H9 (cell line): Measurements from ENCODE around the gene SPAG4. TPM values are rescaled to one million over a fixed set of nuclear protein-coding genes. Genes with fewer than 3 reads are reported as not detected.
A peak's percentile ranks its signal among the peaks of the same experiment; 100 is the strongest.

Experiments used
- DNase-seq: peaks from one replicate; pipeline ENCODE4 v3.0.0-alpha.2; 2017
- H2AFZ ChIP-seq: one replicate; pipeline ENCODE4 v1.6.1; 2013; ENCODE audit warnings: mild to moderate bottlenecking, low read length, control low read depth, moderate library complexity
- H2AK5ac ChIP-seq: 2 replicates; pipeline ENCODE4 v1.6.1; 2013; ENCODE audit warnings: low read length, control low read depth, mixed read lengths; ENCODE audit not compliant: insufficient read length
- H2BK120ac ChIP-seq: one replicate; pipeline ENCODE4 v1.6.1; 2013; ENCODE audit warnings: low read depth, mild to moderate bottlenecking, low read length, control low read depth, inconsistent platforms; ENCODE audit not compliant: poor library complexity, severe bottlenecking
- H2BK12ac ChIP-seq: 2 replicates; pipeline ENCODE4 v1.6.1; 2013; ENCODE audit warnings: low read length, control low read depth, mixed read lengths, low read depth; ENCODE audit not compliant: insufficient read length
- H2BK15ac ChIP-seq: 2 replicates; pipeline ENCODE4 v1.6.1; 2013; ENCODE audit warnings: low read depth, low read length, control low read depth
- H2BK20ac ChIP-seq: one replicate; pipeline ENCODE4 v1.6.1; 2013; ENCODE audit warnings: low read depth, mild to moderate bottlenecking, low read length, control low read depth, inconsistent platforms; ENCODE audit not compliant: poor library complexity, severe bottlenecking
- H2BK5ac ChIP-seq: 2 replicates; pipeline ENCODE4 v1.6.1; 2013; ENCODE audit warnings: low read length, control low read depth, mixed read lengths; ENCODE audit not compliant: insufficient read length
- H3K14ac ChIP-seq: 2 replicates; pipeline ENCODE4 v1.6.1; 2013; ENCODE audit warnings: low read length, control low read depth; ENCODE audit not compliant: insufficient read depth
- H3K18ac ChIP-seq: 2 replicates; pipeline ENCODE4 v1.6.1; 2013; ENCODE audit warnings: low read depth, mild to moderate bottlenecking, mixed read lengths, low read length, control low read depth; ENCODE audit not compliant: insufficient read length
- H3K23ac ChIP-seq: 2 replicates; pipeline ENCODE4 v1.6.1; 2013; ENCODE audit warnings: low read length, control low read depth, mixed read lengths, low read depth; ENCODE audit not compliant: insufficient read length
- H3K23me2 ChIP-seq: 2 replicates; pipeline ENCODE4 v1.6.1; 2013; ENCODE audit warnings: low read depth, mild to moderate bottlenecking, mixed read lengths, low read length, control low read depth; ENCODE audit not compliant: insufficient read length, poor library complexity, severe bottlenecking
- H3K27ac ChIP-seq: 2 replicates; pipeline ENCODE4 v1.5.1; 2013; ENCODE audit warnings: low read length, control low read depth, mixed read lengths, low read depth; ENCODE audit not compliant: insufficient read length
- H3K27me3 ChIP-seq: 2 replicates; pipeline ENCODE4 v1.6.1; 2013; ENCODE audit warnings: low read length, control low read depth, inconsistent platforms; ENCODE audit not compliant: insufficient read depth
- H3K4ac ChIP-seq: 2 replicates; pipeline ENCODE4 v1.6.1; 2013; ENCODE audit warnings: low read depth, mild to moderate bottlenecking, control low read depth, inconsistent platforms, low read length, moderate library complexity
- H3K4me1 ChIP-seq: 2 replicates; pipeline ENCODE4 v1.6.1; 2013; ENCODE audit warnings: low read length, control low read depth, inconsistent platforms; ENCODE audit not compliant: insufficient read depth
- H3K4me2 ChIP-seq: 2 replicates; pipeline ENCODE4 v1.6.1; 2013; ENCODE audit warnings: low read length, control low read depth, mixed read lengths; ENCODE audit not compliant: insufficient read length, insufficient read depth
- H3K56ac ChIP-seq: 2 replicates; pipeline ENCODE4 v1.6.1; 2013; ENCODE audit warnings: low read depth, mild to moderate bottlenecking, mixed read lengths, low read length, control low read depth; ENCODE audit not compliant: insufficient read length
- H3K79me1 ChIP-seq: 2 replicates; pipeline ENCODE4 v1.6.1; 2013; ENCODE audit warnings: low read depth, mild to moderate bottlenecking, moderate library complexity, low read length, control low read depth, inconsistent platforms; ENCODE audit not compliant: insufficient read depth, poor library complexity, severe bottlenecking
- H3K79me2 ChIP-seq: 2 replicates; pipeline ENCODE4 v1.6.1; 2013; ENCODE audit warnings: low read length, control low read depth, inconsistent platforms; ENCODE audit not compliant: insufficient read depth
- H3K9ac ChIP-seq: 2 replicates; pipeline ENCODE4 v1.6.1; 2013; ENCODE audit warnings: low read length, control low read depth, mixed read lengths; ENCODE audit not compliant: insufficient read length; ENCODE audit errors: extremely low read depth
- H3K9me3 ChIP-seq: one replicate; pipeline ENCODE4 v1.6.1; 2013; ENCODE audit warnings: low read depth, low read length, inconsistent platforms; ENCODE audit not compliant: control insufficient read depth
- H3T11ph ChIP-seq: one replicate; pipeline ENCODE4 v1.6.1; 2013; ENCODE audit warnings: mild to moderate bottlenecking, low read length, control low read depth, inconsistent platforms
- H4K20me1 ChIP-seq: one replicate; pipeline ENCODE4 v1.6.1; 2013; ENCODE audit not compliant: control insufficient read depth, insufficient read length, insufficient read depth
- H4K5ac ChIP-seq: 2 replicates; pipeline ENCODE4 v1.6.1; 2013; ENCODE audit warnings: low read depth, mild to moderate bottlenecking, mixed read lengths, low read length, control low read depth; ENCODE audit not compliant: insufficient read length
- H4K8ac ChIP-seq: replicated peaks from 2 replicates; pipeline ENCODE4 v1.6.1; 2013; ENCODE audit warnings: low read length, control low read depth, mixed read lengths, low read depth; ENCODE audit not compliant: insufficient read length
- H4K91ac ChIP-seq: 2 replicates; pipeline ENCODE4 v1.6.1; 2013; ENCODE audit warnings: low read depth, mild to moderate bottlenecking, moderate library complexity, mixed read lengths, low read length, control low read depth; ENCODE audit not compliant: insufficient read length
- H3K27ac Mint-ChIP-seq, 3 experiments: 2 replicates in 2 of 3; 3 replicates in 1 of 3; pipeline ENCODE4 v1.8.0; 2020 to 2021; ENCODE audit warnings: mixed read lengths in 3 of 3, mild to moderate bottlenecking in 1 of 3, moderate library complexity in 1 of 3
- H3K27me3 Mint-ChIP-seq: 2 replicates; pipeline ENCODE4 v1.8.0; 2021; ENCODE audit warnings: low read depth, mild to moderate bottlenecking, moderate library complexity, mixed read lengths
- H3K36me3 Mint-ChIP-seq, 3 experiments: 2 replicates in 2 of 3; 3 replicates in 1 of 3; pipeline ENCODE4 v1.8.0; 2020 to 2021; ENCODE audit warnings: low read depth in 3 of 3, mixed read lengths in 3 of 3; ENCODE audit not compliant: insufficient read depth in 1 of 3
- H3K4me1 Mint-ChIP-seq, 2 experiments: 2 replicates each; pipeline ENCODE4 v1.8.0; 2020; ENCODE audit warnings: mixed read lengths in 2 of 2
- H3K4me3 Mint-ChIP-seq, 2 experiments: 2 replicates in 1 of 2; 3 replicates in 1 of 2; pipeline ENCODE4 v1.8.0; 2020 to 2021; ENCODE audit warnings: mild to moderate bottlenecking in 2 of 2, mixed read lengths in 2 of 2, moderate library complexity in 1 of 2
- H3K9me3 Mint-ChIP-seq, 2 experiments: 2 replicates in 1 of 2; 3 replicates in 1 of 2; pipeline ENCODE4 v1.8.0; 2020; ENCODE audit warnings: mild to moderate bottlenecking in 2 of 2, mixed read lengths in 2 of 2, moderate library complexity in 1 of 2
- CTCF ChIP-seq: fragments of 200-600 bp; sonication (generic); conservative IDR thresholded peaks from 3 replicates; pipeline ENCODE4 v1.8.0; 2021; ENCODE audit warnings: antibody characterized with exemption, mild to moderate bottlenecking
- WGBS: extraction: QIAGEN DNeasy Blood & Tissue Kit; methylation state at CpG from one replicate; pipeline ENCODE4 v1.1.7; 2013; ENCODE audit warnings: missing lambda C conversion rate, low lambda C conversion rate, mixed read lengths; ENCODE audit not compliant: insufficient read length; ENCODE audit errors: extremely low coverage; 5-methylcytosine and 5-hydroxymethylcytosine counted together
- total RNA-seq: library from RNA; stranded (reverse); gene quantifications from 2 replicates; pipeline ENCODE4 v1.2.1, GENCODE V29; 2021

SPAG4 gene
- total RNA-seq, 1 experiment from 2014 or later = 4.9 TPM

GRCh38 chr20:35637276-35637675, 21.6 kb downstream of the SPAG4 start:
- Histone ChIP-seq H3K9me3 (no peaks in the 10 kb centered on the region), H4K20me1 (no peaks in the 10 kb centered on the region), H3K14ac (no peak overlapping the region), H2BK5ac (no peak overlapping the region), H2BK12ac (no peak overlapping the region), H3K23me2 (no peaks in the 10 kb centered on the region), H3K23ac (no peak overlapping the region), H3K79me2 (peaks cover 6% of the 10 kb centered on the region; the same call in 1 of the 2 replicates), H3K4me1 (peaks cover 1% of the 10 kb centered on the region; the same call in 1 of the 2 replicates), H3K4me2 (no peak overlapping the region), H4K5ac (no peak overlapping the region), H4K91ac (no peak overlapping the region), H3K4ac (no peak overlapping the region), H2BK120ac (no peak overlapping the region), H2BK15ac (no peak overlapping the region), H2BK20ac (no peak overlapping the region), H3T11ph (no peak overlapping the region), H3K9ac (no peak overlapping the region), H3K27me3 (no peaks in the 10 kb centered on the region), H2AK5ac (no peak overlapping the region), H4K8ac (no peak overlapping the region), H3K56ac (no peak overlapping the region), H2AFZ (no peak overlapping the region), H3K18ac (no peak overlapping the region), H3K27ac (no peak overlapping the region), H3K79me1 (peaks cover 6% of the 10 kb centered on the region)
- H3K4me3 Mint-ChIP-seq = no peak overlapping the region
- no peaks in the 10 kb centered on the region for H3K27me3 Mint-ChIP-seq
- DNase-seq = no peak
- WGBS = no CpG with 5 or more reads among the region's 6 CpGs
- no peaks in the 10 kb centered on the region for H3K9me3 Mint-ChIP-seq
- H3K27ac Mint-ChIP-seq = peak overlapping the region in 1 of 3 experiments; percentile 1; a peak in 1 of 7 replicates
- H3K36me3 Mint-ChIP-seq = peaks cover 2 to 5% (median 5%) of the 10 kb centered on the region in 3 experiments; a peak in 6 of 7 replicates
- TF ChIP-seq CTCF = no peak
- peaks cover 25 to 27% of the 10 kb centered on the region in 2 experiments for H3K4me1 Mint-ChIP-seq
